Coronary artery (tissue), 2 donors: ENCODE data around the gene FASTKD3.

Experiments used
- DNase-seq: peaks from one replicate; pipeline ENCODE4 v3.0.0-alpha.2; 2017; ENCODE audit warnings: low spot score
- H3K27ac ChIP-seq, 2 donors: fragments of 200-600 bp; sonication (generic); one replicate each; pipeline ENCODE4 v1.5.1; 2016 to 2019
- H3K4me3 ChIP-seq: fragments of 200-600 bp; sonication (generic); 2 replicates; pipeline ENCODE4 v1.5.1; 2016; ENCODE audit warnings: mild to moderate bottlenecking, moderate library complexity
- TF ChIP-seq, protein P1 (sequence below): fragments of 200-600 bp; sonication (generic); IDR thresholded peaks from one replicate; pipeline ENCODE4 v1.5.1; 2019; ENCODE audit warnings: antibody characterized with exemption

FASTKD3 gene

DNA sequence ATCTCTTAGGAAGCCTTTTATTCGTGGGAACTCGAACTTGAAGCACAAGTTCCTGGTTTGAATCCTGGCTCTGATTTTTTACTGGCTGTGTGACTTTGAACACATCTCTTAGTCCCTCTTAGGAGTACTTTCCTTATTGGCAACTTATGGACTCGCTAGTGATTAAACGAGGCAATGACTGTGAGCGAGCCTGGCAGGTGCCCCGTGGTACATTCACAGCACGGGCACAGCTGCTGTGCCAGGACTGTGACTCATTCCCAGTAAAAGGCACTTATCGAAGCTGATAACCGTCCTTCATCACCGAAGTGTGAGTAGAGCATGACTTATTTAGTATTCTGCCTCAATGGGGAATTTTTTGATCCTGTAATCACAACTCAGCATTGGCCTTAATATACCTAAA, 40.6 kb downstream of the FASTKD3 start:
- Histone ChIP-seq H3K27ac (no peak overlapping the region), H3K4me3 (no peak overlapping the region)
- TF ChIP-seq, protein P1, sequence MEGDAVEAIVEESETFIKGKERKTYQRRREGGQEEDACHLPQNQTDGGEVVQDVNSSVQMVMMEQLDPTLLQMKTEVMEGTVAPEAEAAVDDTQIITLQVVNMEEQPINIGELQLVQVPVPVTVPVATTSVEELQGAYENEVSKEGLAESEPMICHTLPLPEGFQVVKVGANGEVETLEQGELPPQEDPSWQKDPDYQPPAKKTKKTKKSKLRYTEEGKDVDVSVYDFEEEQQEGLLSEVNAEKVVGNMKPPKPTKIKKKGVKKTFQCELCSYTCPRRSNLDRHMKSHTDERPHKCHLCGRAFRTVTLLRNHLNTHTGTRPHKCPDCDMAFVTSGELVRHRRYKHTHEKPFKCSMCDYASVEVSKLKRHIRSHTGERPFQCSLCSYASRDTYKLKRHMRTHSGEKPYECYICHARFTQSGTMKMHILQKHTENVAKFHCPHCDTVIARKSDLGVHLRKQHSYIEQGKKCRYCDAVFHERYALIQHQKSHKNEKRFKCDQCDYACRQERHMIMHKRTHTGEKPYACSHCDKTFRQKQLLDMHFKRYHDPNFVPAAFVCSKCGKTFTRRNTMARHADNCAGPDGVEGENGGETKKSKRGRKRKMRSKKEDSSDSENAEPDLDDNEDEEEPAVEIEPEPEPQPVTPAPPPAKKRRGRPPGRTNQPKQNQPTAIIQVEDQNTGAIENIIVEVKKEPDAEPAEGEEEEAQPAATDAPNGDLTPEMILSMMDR, result no peak
- no peak for DNase-seq

DNA sequence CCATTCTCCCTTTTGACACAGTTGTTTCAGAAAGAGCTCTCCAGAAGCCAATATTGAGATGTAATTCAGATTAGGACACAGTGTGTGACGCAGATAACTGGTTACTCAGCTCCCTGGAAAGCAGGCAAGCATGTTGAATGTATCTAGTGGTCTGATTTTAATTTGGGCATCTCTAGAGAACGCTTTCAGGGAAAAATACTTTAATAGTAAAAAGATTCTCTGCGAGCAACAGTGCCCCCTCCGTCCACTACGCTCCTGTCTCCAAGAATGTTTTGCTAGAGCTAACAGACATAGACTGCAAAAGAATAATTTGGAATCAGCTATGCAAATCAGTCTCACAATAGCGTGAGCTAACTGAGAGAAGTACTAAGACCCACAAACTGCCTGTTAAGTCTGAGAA, 41.2 kb downstream of the FASTKD3 start:
- TF ChIP-seq, protein P1, result no peak
- H3K4me3 ChIP-seq, result no peak overlapping the region
- no peak overlapping the region for H3K27ac ChIP-seq
- no peak for DNase-seq

DNA sequence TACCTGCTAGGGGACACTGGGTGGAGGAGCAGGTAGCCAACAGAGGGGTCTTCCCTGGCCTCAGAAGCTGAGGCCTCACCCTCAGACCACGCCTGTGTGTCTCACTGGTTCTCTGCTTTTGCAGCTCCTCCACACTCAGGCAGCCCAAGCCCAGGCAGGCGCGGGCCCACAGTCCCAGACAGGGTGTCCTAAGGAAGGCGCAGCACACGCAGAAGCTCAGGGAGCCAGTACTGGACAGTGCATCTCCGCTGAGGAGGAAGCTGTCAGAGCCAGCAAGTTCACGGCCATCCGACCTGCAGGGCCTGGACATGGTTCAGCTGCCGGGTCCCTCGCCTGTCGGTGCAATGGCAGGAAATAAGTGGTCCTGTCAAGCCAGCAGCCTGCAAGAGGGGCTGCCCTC, 43.2 kb downstream of the FASTKD3 start:
- DNase-seq, result no peak
- Histone ChIP-seq H3K4me3 (no peak overlapping the region), H3K27ac (no peak overlapping the region)
- TF ChIP-seq, protein P1, result no peak

DNA sequence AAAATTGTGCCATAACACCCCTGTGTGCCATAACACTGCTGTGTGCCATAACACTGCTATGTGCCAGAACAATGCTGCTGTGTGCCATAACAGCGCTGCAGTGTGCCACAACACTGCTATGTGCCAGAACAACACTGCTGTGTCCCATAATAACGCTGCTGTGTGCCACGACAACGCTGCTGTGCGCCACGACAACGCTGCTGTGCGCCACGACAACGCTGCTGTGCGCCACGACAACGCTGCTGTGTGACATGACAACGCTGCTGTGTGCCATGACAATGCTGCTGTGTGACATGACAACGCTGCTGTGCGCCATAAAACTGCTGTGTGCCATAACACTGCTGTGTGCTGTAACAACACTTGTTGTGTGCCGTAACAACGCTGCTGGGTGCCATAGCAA, 43.8 kb downstream of the FASTKD3 start:
- no peak for DNase-seq
- H3K27ac ChIP-seq, result no peak overlapping the region
- no peak overlapping the region for H3K4me3 ChIP-seq

DNA sequence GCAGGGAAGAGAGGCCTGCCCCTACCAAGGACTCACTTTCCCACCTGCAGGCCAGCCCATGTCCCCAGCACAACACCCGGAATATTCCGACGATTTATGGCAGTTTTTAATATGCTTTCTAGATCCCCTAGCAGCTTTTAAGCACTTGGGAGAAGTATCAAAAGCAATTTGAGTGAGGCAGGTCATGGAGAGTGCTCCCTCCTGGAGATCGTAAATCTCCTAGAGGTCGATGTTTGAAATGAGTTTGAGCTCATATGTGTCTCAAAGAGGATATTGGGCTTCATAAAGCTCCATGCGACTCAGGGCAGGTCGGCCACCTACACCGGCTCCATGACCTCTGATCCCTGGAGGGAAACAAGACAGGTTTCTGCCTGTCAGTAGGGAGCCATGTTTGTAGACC, 45.2 kb downstream of the FASTKD3 start:
- TF ChIP-seq, protein P1, result no peak
- DNase-seq, result no peak
- Histone ChIP-seq H3K27ac (no peak overlapping the region), H3K4me3 (no peak overlapping the region)

More for the DNA sequence above, 43.8 kb downstream of the FASTKD3 start:
- TF ChIP-seq, protein P1, result no peak

DNA sequence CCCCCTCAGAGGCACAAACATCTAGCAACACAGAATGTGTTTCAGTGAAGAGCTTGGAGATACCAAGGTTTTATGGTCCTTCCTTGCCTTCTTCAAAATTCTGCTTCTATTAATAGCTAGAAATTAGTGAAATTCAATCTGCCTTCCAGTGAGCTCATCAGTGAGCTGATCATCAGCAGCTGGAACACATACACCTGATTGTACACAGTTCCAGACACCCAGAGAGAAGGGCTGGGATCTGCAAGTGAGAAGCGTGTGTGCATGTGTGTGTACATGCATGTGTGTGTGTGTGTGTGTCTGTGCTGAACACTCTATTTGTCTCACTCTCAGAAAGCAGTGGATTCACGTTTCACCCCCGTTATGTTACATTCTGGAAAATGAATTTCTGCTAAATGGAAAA, 46.4 kb downstream of the FASTKD3 start:
- Histone ChIP-seq H3K27ac (no peak overlapping the region), H3K4me3 (no peak overlapping the region)
- TF ChIP-seq, protein P1, result no peak
- DNase-seq, result no peak

DNA sequence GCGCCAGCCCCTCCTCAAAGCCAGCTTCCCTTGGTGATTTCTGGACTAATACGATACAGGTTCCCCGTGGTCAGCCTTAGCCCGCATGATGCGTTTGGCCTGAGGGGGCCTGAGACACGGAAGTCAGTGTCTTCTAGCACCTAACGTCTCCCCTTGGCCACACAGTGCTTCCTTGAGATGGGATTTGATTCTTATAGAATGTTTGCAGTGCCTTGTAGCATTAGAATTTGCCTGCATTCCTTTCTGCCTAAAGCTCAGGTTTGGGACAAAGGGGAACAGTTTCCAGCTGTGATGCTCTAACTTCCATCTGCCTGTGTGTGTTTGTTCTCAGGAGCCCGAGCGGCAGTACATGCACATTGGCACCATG, 52.3 kb downstream of the FASTKD3 start:
- TF ChIP-seq, protein P1, result peak; percentile 7
- DNase-seq, result no peak
- Histone ChIP-seq H3K27ac (no peak overlapping the region), H3K4me3 (peak overlapping the region; percentile 12)
